ENCODE results near the gene TTC23. TPM values are rescaled to one million over a fixed set of nuclear protein-coding genes. Genes with fewer than 3 reads are reported as not detected.

Gene TTC23
- polyA plus RNA-seq, 1 donor from 2014 or later: 0.99 TPM

GRCh38 chr15:99132634-99133287, 116.6 kb downstream of the TTC23 start:
- Mint-ChIP-seq H3K36me3 (no peaks in the 10 kb centered on the region), H3K27ac (no peak overlapping the region), H3K9me3 (no peaks in the 10 kb centered on the region), H3K27me3 (peaks cover 4% of the 10 kb centered on the region), H3K4me1 (peaks cover 5 to 9% (median 6%) of the 10 kb centered on the region in 3 donors), H3K4me3 (no peak overlapping the region)

GRCh38 chr15:99132122-99132521, 117.3 kb downstream of the TTC23 start:
- H3K36me3 Mint-ChIP-seq: no peaks in the 10 kb centered on the region
- peaks cover 4% of the 10 kb centered on the region for H3K27me3 Mint-ChIP-seq
- H3K27ac Mint-ChIP-seq: no peak overlapping the region
- H3K9me3 Mint-ChIP-seq: no peaks in the 10 kb centered on the region
- peaks cover 5 to 9% (median 6%) of the 10 kb centered on the region in 3 donors for H3K4me1 Mint-ChIP-seq
- no peak overlapping the region for H3K4me3 Mint-ChIP-seq

DNA sequence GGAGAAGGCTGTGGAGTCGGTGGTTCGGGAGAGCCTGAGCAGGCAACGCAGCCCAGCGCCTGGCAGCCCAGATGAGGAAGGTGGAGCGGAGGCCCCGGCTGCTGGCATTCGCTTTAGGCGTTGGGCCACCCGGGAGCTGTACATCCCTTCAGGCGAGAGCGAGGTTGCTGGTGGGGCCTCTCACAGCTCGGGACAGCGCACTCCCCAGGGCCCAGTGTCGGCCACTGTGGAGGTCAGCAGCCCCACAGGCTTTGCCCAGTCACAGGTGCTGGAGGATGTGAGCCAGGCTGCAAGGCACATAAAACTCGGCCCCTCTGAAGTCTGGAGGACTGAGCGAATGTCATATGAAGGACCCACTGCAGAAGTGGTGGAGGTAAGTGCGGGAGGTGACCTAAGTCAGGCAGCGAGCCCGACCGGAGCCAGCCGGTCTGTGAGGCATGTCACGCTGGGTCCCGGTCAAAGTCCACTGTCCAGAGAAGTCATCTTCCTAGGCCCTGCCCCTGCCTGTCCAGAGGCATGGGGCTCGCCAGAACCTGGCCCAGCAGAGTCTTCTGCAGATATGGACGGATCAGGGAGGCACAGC, 117.8 kb downstream of the TTC23 start:
- H3K36me3 Mint-ChIP-seq: no peaks in the 10 kb centered on the region

GRCh38 chr15:99130765-99131440, 118.5 kb downstream of the TTC23 start:
- H3K9me3 Mint-ChIP-seq: no peaks in the 10 kb centered on the region

More for the DNA sequence above, 117.8 kb downstream of the TTC23 start:
- Mint-ChIP-seq H3K4me3 (no peak overlapping the region), H3K9me3 (no peaks in the 10 kb centered on the region), H3K4me1 (peaks cover 5 to 9% (median 6%) of the 10 kb centered on the region in 3 donors), H3K27ac (no peak overlapping the region), H3K27me3 (peaks cover 4% of the 10 kb centered on the region)

GRCh38 chr15:99130314-99130713, 119.1 kb downstream of the TTC23 start:
- Mint-ChIP-seq H3K27me3 (peaks cover 2% of the 10 kb centered on the region), H3K36me3 (no peaks in the 10 kb centered on the region), H3K4me1 (peaks cover 5 to 9% (median 6%) of the 10 kb centered on the region in 3 donors), H3K9me3 (no peaks in the 10 kb centered on the region), H3K27ac (no peak overlapping the region), H3K4me3 (peak overlapping the region in 1 of 4 donors; percentile 84)

More at GRCh38 chr15:99130765-99131440, 118.5 kb downstream of the TTC23 start:
- H3K4me1 Mint-ChIP-seq: peaks cover 5 to 9% (median 6%) of the 10 kb centered on the region in 3 donors
- H3K27ac Mint-ChIP-seq: no peak overlapping the region
- H3K36me3 Mint-ChIP-seq: no peaks in the 10 kb centered on the region
- H3K4me3 Mint-ChIP-seq: no peak overlapping the region
- H3K27me3 Mint-ChIP-seq: peaks cover 4% of the 10 kb centered on the region

DNA sequence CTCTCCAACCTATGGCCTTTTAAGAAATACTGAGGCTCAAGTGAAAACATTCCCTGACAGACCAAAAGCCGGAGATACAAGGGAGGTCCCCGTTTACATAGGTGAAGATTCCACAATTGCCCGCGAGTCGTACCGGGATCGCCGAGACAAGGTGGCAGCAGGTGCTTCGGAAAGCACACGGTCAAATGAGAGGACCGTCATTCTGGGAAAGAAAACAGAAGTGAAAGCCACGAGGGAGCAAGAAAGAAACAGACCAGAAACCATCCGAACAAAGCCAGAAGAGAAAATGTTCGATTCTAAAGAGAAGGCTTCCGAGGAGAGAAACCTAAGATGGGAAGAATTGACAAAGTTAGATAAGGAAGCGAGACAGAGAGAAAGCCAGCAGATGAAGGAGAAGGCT, 119.7 kb downstream of the TTC23 start:
- H3K4me3 Mint-ChIP-seq: no peak overlapping the region
- no peaks in the 10 kb centered on the region for H3K36me3 Mint-ChIP-seq
- peaks cover 2% of the 10 kb centered on the region for H3K27me3 Mint-ChIP-seq
- H3K4me1 Mint-ChIP-seq: peaks cover 5 to 9% (median 6%) of the 10 kb centered on the region in 3 donors
- H3K9me3 Mint-ChIP-seq: no peaks in the 10 kb centered on the region
- H3K27ac Mint-ChIP-seq: no peak overlapping the region

DNA sequence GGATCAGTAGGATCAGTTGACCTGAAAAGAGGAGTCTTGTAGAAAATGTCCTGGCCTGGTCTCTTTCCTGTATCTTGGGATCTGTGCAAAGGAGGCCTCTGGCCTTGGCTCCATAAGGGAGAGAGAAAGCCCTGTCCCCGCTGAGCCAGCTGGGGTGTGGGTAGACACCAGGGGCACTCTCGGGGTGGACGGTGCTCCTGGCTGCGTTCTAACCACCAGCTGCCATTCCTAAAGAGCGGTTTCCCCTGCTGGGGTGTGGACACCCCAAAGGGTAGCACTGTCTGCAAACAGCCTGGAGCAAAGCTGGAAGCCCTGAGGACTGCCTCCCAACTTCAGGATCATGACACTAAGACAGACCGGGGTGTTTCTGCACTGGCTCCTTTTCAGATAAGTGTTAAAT, 121.0 kb downstream of the TTC23 start:
- Mint-ChIP-seq H3K9me3 (no peaks in the 10 kb centered on the region), H3K36me3 (no peaks in the 10 kb centered on the region), H3K4me3 (no peak overlapping the region), H3K27me3 (peaks cover 4% of the 10 kb centered on the region), H3K4me1 (peaks cover 5 to 9% (median 6%) of the 10 kb centered on the region in 3 donors), H3K27ac (no peak overlapping the region)

GRCh38 chr15:99127773-99128172, 121.6 kb downstream of the TTC23 start:
- Mint-ChIP-seq H3K27me3 (peaks cover 9% of the 10 kb centered on the region), H3K4me1 (peaks cover 5 to 9% (median 6%) of the 10 kb centered on the region in 3 donors), H3K27ac (no peak overlapping the region), H3K9me3 (no peaks in the 10 kb centered on the region), H3K36me3 (no peaks in the 10 kb centered on the region), H3K4me3 (no peak overlapping the region)

DNA sequence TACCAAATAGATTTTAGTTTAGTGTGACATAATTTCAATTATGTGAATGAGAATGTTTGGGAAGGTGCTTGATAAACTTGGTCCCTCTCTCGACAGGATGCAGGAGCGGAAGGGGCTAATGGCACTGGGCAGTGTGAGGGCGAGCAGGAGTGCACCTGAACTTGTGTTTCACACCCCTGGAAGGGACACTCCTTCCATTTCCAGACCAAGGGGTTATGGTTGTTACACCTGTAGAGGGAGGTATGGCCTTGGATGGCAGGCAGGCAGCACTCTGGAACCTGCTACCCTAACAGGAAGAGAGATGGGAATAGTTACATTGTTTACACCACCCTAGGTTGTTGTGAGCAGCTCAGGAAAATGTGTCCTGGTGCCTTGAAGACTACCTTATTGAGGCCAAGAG, 122.5 kb downstream of the TTC23 start:
- Mint-ChIP-seq H3K27me3 (peaks cover 10% of the 10 kb centered on the region), H3K4me3 (no peak overlapping the region), H3K27ac (no peak overlapping the region), H3K9me3 (no peaks in the 10 kb centered on the region), H3K36me3 (no peaks in the 10 kb centered on the region), H3K4me1 (peaks cover 5 to 9% (median 6%) of the 10 kb centered on the region in 3 donors)

DNA sequence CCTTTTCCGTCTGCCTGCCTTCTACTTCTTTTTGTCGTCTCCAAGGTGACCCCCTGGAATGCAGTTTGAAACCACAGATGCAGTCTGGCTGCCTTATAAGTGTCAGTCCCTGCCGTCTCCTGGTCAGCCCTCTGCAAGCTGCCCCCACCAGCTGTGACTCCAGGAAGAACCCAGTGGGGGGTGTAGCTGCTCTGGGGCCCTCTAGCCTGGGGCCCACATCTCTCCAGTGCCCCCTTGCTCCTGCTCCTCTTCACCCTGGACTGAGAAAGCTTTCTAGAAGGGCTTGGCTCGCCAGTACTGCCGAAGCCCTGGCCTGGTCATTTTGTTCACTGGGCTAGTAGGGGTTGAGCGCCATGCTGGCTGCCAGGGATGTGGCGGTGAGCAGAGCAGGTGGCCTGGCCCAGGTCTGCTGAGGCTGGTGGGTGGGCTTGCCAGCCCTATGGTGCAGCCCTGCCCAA, 123.2 kb downstream of the TTC23 start:
- no peak overlapping the region for H3K4me3 Mint-ChIP-seq
- peaks cover 5 to 9% (median 5%) of the 10 kb centered on the region in 3 donors for H3K4me1 Mint-ChIP-seq
- peaks cover 10% of the 10 kb centered on the region for H3K27me3 Mint-ChIP-seq
- H3K36me3 Mint-ChIP-seq: no peaks in the 10 kb centered on the region
- H3K9me3 Mint-ChIP-seq: no peaks in the 10 kb centered on the region
- no peak overlapping the region for H3K27ac Mint-ChIP-seq

- peaks cover 15% of the 10 kb centered on the region for H3K27me3 Mint-ChIP-seq
- no peaks in the 10 kb centered on the region for H3K36me3 Mint-ChIP-seq
- H3K9me3 Mint-ChIP-seq: no peaks in the 10 kb centered on the region
- peaks cover 5 to 9% (median 5%) of the 10 kb centered on the region in 3 donors for H3K4me1 Mint-ChIP-seq
- H3K27ac Mint-ChIP-seq: no peak overlapping the region
- no peak overlapping the region for H3K4me3 Mint-ChIP-seq
These were observed 124.1 kb downstream of the TTC23 start for GRCh38 chr15:99125061-99125891.

- no peaks in the 10 kb centered on the region for H3K9me3 Mint-ChIP-seq
- no peak overlapping the region for H3K4me3 Mint-ChIP-seq
- H3K36me3 Mint-ChIP-seq: no peaks in the 10 kb centered on the region
- peaks cover under 1 to 6% (median 2%) of the 10 kb centered on the region in 3 donors for H3K4me1 Mint-ChIP-seq
- peaks cover 16% of the 10 kb centered on the region for H3K27me3 Mint-ChIP-seq
- no peak overlapping the region for H3K27ac Mint-ChIP-seq
These were observed 124.7 kb downstream of the TTC23 start for GRCh38 chr15:99124641-99125040.

- H3K27me3 Mint-ChIP-seq: peaks cover 16% of the 10 kb centered on the region
- H3K27ac Mint-ChIP-seq: no peak overlapping the region
- no peaks in the 10 kb centered on the region for H3K4me1 Mint-ChIP-seq
- H3K4me3 Mint-ChIP-seq: no peak overlapping the region
- H3K9me3 Mint-ChIP-seq: no peaks in the 10 kb centered on the region
- no peaks in the 10 kb centered on the region for H3K36me3 Mint-ChIP-seq
These were observed 125.5 kb downstream of the TTC23 start for GRCh38 chr15:99123713-99124451.

Data from IgD-negative memory B cell (primary cell).